Stimulated activated CD4-positive, alpha-beta T cell treated with anti-CD3 and anti-CD28 coated beads, Interleukin-1b, Interleukin-23, amount 100 ng/mL, for 4 hours (primary cell): ENCODE measurements around the gene PMP22.
"Not testable (repeated sequence)": the region's sequence is repeated elsewhere in the genome, so short reads cannot be mapped to it uniquely, and the experiment has no call there.

ENCODE experiments used
- DNase-seq, 2 donors: peaks; one replicate each; pipeline ENCODE4 v3.0.0-alpha.2; 2020; ENCODE audit warnings: low read depth in 2 of 2

The PMP22 gene

GRCh38 chr17:15210247-15210646, 54.9 kb downstream of the PMP22 start:
- DNase-seq: no peak

GRCh38 chr17:15203062-15203461, 62.1 kb downstream of the PMP22 start:
- not testable (repeated sequence) for DNase-seq

GRCh38 chr17:15200574-15200973, 64.6 kb downstream of the PMP22 start:
- DNase-seq: not testable (repeated sequence)

- no peak for DNase-seq
Measured at GRCh38 chr17:15197229-15197628, 67.9 kb downstream of the PMP22 start.

- no peak for DNase-seq
Measured at GRCh38 chr17:15194859-15195277, 70.3 kb downstream of the PMP22 start.

- no peak for DNase-seq
Measured at GRCh38 chr17:15185625-15185991, 79.5 kb downstream of the PMP22 start.

GRCh38 chr17:15184872-15185624, 80.1 kb downstream of the PMP22 start:
- no peak for DNase-seq

- no peak for DNase-seq
Measured at GRCh38 chr17:15181816-15182215, 83.3 kb downstream of the PMP22 start.

- no peak for DNase-seq
Measured at GRCh38 chr17:15181333-15181732, 83.8 kb downstream of the PMP22 start.

- DNase-seq: no peak
Measured at GRCh38 chr17:15180121-15180561, 85.0 kb downstream of the PMP22 start.
